Right atrium auricular region (tissue), 2 donors: ENCODE data around the gene LINGO1. TPM values are rescaled to one million over a fixed set of nuclear protein-coding genes. Genes with fewer than 3 reads are reported as not detected.

Experiments
- DNase-seq: peaks from one replicate; pipeline ENCODE4 v3.0.0-alpha.2; 2019; ENCODE audit warnings: low spot score
- H3K27ac ChIP-seq, 2 donors: fragments of 200-600 bp; sonication (generic); 1 replicate in 1 of 2; 2 replicates in 1 of 2; pipeline ENCODE4 v1.5.1; 2016 to 2019
- H3K27me3 ChIP-seq, 2 donors: fragments of 200-600 bp; sonication (generic); one replicate each; pipeline versions ENCODE4 v1.5.1 to v1.6.0; 2017 to 2019
- H3K36me3 ChIP-seq: fragments of 200-600 bp; sonication (generic); one replicate; pipeline ENCODE4 v1.5.1; 2016
- H3K4me1 ChIP-seq, 2 donors: fragments of 200-600 bp; sonication (generic); one replicate each; pipeline versions ENCODE4 v1.5.1 to v1.6.0; 2017 to 2019
- H3K4me3 ChIP-seq, 2 donors: fragments of 200-600 bp; sonication (generic); 1 replicate in 1 of 2; 2 replicates in 1 of 2; pipeline ENCODE4 v1.5.1; 2017 to 2019; ENCODE audit warnings: mild to moderate bottlenecking in 1 of 2, moderate library complexity in 1 of 2
- H3K9me3 ChIP-seq, 2 donors: fragments of 200-600 bp; sonication (generic); one replicate each; pipeline ENCODE4 v1.5.1; 2019
- CTCF ChIP-seq, 2 donors: fragments of 200-600 bp; sonication (generic); IDR thresholded peaks; one replicate each; pipeline ENCODE4 v1.5.1; 2019; ENCODE audit warnings: antibody characterized with exemption in 2 of 2
- total RNA-seq, 2 donors: library from RNA; depleted of rRNA; stranded (reverse); fragments of >200 nt; gene quantifications; one replicate each; pipeline ENCODE4 v1.1.0, GENCODE V29; 2016

Gene LINGO1
- total RNA-seq, 2 donors from 2014 or later = 7.0 to 9.4 TPM

GRCh38 chr15:77646104-77646694, 13.5 kb upstream of the LINGO1 start:
- peaks cover 0 to 11% of the 10 kb centered on the region in 2 donors for H3K4me1 ChIP-seq
- no peaks in the 10 kb centered on the region for H3K9me3 ChIP-seq
- no peaks in the 10 kb centered on the region for H3K27me3 ChIP-seq
- H3K4me3 ChIP-seq = no peak overlapping the region
- H3K27ac ChIP-seq = no peak overlapping the region
- no peak for TF ChIP-seq CTCF (IDR thresholded peaks at IDR 0.05)
- H3K36me3 ChIP-seq = no peaks in the 10 kb centered on the region
- DNase-seq = no peak

- Histone ChIP-seq H3K9me3 (no peaks in the 10 kb centered on the region), H3K27me3 (no peaks in the 10 kb centered on the region), H3K36me3 (no peaks in the 10 kb centered on the region), H3K27ac (no peak overlapping the region), H3K4me3 (no peak overlapping the region), H3K4me1 (peaks cover 0 to 11% of the 10 kb centered on the region in 2 donors)
- TF ChIP-seq CTCF (IDR thresholded peaks at IDR 0.05) = no peak
- DNase-seq = no peak
Measured at GRCh38 chr15:77645602-77646001, 12.9 kb upstream of the LINGO1 start.

GRCh38 chr15:77644543-77645247, 12.0 kb upstream of the LINGO1 start:
- H3K9me3 ChIP-seq = no peaks in the 10 kb centered on the region
- no peaks in the 10 kb centered on the region for H3K27me3 ChIP-seq
- H3K4me1 ChIP-seq = peaks cover 0 to 11% of the 10 kb centered on the region in 2 donors
- no peaks in the 10 kb centered on the region for H3K36me3 ChIP-seq
- DNase-seq = no peak
- H3K4me3 ChIP-seq = no peak overlapping the region
- TF ChIP-seq CTCF (IDR thresholded peaks at IDR 0.05) = no peak
- no peak overlapping the region for H3K27ac ChIP-seq

GRCh38 chr15:77643764-77644163, 11.1 kb upstream of the LINGO1 start:
- Histone ChIP-seq H3K27ac (no peak overlapping the region), H3K36me3 (no peaks in the 10 kb centered on the region), H3K4me1 (peaks cover 0 to 11% of the 10 kb centered on the region in 2 donors), H3K9me3 (no peaks in the 10 kb centered on the region), H3K27me3 (no peaks in the 10 kb centered on the region), H3K4me3 (no peak overlapping the region)
- TF ChIP-seq CTCF (IDR thresholded peaks at IDR 0.05) = no peak
- DNase-seq = no peak

- Histone ChIP-seq H3K36me3 (no peaks in the 10 kb centered on the region), H3K27me3 (no peaks in the 10 kb centered on the region), H3K4me1 (peaks cover 0 to 11% of the 10 kb centered on the region in 2 donors), H3K4me3 (no peak overlapping the region), H3K27ac (no peak overlapping the region), H3K9me3 (no peaks in the 10 kb centered on the region)
- TF ChIP-seq CTCF (IDR thresholded peaks at IDR 0.05) = no peak
- no peak for DNase-seq
Measured at GRCh38 chr15:77642793-77643430, 10.2 kb upstream of the LINGO1 start.
